Inferior parietal cortex (tissue), 1 donor: ENCODE results near the gene CD22.

Source experiments
- DNase-seq: peaks from one replicate; pipeline ENCODE4 v3.0.0-alpha.2; 2016; ENCODE audit errors: extremely low spot score

The CD22 gene

GRCh38 chr19:35295792-35296462 is 33.1 kb upstream of the CD22 start:
- DNase-seq = no peak

DNA sequence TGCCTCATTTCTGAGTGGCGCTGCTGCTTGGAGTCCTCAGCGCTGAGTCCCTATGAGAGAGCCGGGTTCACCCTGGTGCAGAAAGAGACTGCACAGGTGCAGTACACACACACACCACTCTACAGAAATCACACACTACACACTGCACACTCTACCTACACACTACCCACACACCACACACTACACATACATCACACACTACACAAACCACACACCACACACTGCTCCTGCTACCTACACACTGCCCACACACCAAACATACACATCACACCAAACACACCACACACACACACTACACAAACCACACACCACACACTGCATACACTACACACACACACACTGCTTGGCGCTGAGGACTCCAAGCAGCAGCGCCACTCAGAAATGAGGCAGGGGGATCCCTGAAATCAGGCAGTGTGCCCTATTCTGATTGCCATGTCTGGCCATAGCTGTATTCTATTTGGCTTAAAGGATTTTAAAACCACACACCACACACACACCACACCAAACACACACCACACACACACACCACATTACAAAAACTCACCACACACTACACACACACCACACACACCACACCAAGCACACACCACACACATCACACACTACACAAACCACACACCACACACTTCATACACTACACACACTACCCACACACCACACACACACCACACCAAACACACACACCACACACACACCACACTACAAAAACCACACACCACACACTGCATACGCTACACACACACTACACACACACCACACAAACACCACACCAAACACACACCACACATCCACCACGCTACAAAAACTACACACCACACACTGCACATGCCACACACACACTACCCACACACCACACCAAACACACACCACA is 32.1 kb upstream of the CD22 start:
- DNase-seq = no peak

DNA sequence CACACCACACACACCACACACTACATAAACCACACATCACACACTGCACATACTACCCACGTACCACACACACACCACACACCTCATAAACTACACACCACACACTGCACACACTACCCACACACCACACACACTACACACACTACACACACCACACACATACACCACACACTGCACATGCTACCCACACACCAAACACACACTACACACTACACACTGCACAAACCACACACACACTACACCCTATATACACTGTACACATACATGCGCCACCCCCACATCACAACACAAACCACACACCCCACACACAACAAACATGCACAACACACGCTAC is 31.5 kb upstream of the CD22 start:
- DNase-seq = no peak

DNA sequence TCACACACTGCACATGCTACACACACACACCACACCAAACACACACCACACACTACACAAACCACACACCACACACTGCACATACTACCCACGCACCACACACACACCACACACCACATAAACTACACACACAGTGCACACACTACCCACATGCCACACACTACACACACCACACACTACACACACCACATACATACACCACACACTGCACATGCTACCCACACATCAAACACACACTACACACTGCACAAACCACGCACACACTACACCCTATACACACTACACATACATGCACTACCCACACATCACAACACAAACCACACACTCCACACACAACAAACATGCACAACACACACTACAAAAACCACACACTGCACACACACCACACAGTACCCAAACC is 31.1 kb upstream of the CD22 start:
- no peak for DNase-seq

DNA sequence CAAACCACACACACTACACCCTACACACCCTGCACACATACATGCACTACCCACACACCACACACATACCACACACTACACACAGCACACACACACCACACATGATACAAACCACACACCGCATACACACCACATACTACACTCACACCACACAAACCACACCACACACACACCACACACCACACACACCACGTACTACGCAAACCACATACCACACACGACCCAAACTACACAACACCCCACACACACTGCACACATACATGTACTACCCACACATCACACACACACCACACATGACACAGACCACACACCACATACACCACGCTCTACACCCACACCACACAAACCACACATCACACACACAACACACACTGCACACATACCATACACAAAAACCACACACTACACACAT is 30.4 kb upstream of the CD22 start:
- DNase-seq = no peak

- no peak for DNase-seq
Measured at GRCh38 chr19:35299523-35300338, 29.3 kb upstream of the CD22 start.

GRCh38 chr19:35300339-35300649 is 28.7 kb upstream of the CD22 start:
- no peak for DNase-seq

GRCh38 chr19:35301961-35302360 is 27.0 kb upstream of the CD22 start:
- DNase-seq = no peak

DNA sequence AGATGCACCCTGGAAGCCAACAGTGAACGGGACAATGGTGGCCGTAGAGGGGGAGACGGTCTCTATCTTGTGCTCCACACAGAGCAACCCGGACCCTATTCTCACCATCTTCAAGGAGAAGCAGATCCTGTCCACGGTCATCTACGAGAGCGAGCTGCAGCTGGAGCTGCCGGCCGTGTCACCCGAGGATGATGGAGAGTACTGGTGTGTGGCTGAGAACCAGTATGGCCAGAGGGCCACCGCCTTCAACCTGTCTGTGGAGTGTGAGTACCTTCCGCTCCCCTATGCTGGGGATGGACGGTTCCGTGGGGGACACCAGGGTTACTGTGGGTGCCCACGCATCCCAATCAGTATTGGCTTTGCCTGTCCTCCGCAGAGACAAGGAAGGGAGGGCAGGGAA is 26.5 kb upstream of the CD22 start:
- no peak for DNase-seq

DNA sequence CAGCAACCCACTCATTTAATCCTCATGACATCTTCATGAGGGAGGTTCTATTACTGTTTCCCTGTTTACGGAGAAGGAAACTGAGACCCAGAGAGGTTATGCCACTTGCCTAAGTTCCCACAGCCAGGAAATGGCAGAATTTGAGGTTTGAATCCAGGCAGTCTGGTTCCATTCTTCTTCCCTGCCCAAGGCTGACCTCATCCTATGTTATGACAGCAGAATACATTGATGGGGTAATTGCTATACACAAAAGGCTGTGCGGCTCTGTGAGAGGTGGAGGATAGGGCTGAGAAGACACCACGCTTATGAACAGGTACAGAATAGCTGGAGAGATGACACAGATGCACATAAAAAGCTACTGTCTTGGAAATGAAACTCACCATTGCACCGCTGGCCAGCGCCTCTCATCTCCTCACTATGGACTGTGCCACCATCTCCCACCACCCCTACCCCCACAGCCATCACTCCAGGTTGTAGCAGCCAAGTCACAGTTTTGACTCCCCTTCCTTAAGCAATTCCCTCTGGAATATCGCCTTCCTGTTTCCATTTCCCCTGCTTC is 25.6 kb upstream of the CD22 start:
- no peak for DNase-seq

GRCh38 chr19:35304036-35304435 is 25.0 kb upstream of the CD22 start:
- DNase-seq = no peak

- no peak for DNase-seq
Measured at GRCh38 chr19:35305181-35305580, 23.8 kb upstream of the CD22 start.

GRCh38 chr19:35306473-35307246 is 22.3 kb upstream of the CD22 start:
- no peak for DNase-seq

- no peak for DNase-seq
Measured at GRCh38 chr19:35307931-35308330, 21.1 kb upstream of the CD22 start.

DNA sequence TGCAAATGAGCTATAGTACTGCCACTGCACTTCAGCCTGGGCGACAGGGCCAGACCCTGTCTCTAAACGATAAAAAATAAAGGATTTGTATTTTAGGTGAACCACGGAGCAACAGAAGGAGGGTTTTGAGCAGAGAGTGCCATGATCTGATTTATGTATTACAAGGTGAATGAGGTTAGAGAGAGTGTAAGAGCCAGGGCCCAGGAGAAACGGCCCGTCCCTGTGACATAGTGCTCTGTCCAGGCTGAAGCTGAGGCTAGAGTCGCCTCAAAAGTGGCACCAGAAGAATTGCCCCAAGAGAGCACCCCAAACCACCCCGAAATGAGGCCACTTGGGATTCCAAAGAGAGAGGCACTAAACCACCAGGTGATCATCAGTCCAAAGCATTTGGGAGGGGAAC is 20.1 kb upstream of the CD22 start:
- no peak for DNase-seq

GRCh38 chr19:35309481-35310279 is 19.3 kb upstream of the CD22 start:
- no peak for DNase-seq

- no peak for DNase-seq
Measured at GRCh38 chr19:35310331-35310730, 18.7 kb upstream of the CD22 start.

GRCh38 chr19:35310811-35311465 is 18.0 kb upstream of the CD22 start:
- DNase-seq = no peak

DNA sequence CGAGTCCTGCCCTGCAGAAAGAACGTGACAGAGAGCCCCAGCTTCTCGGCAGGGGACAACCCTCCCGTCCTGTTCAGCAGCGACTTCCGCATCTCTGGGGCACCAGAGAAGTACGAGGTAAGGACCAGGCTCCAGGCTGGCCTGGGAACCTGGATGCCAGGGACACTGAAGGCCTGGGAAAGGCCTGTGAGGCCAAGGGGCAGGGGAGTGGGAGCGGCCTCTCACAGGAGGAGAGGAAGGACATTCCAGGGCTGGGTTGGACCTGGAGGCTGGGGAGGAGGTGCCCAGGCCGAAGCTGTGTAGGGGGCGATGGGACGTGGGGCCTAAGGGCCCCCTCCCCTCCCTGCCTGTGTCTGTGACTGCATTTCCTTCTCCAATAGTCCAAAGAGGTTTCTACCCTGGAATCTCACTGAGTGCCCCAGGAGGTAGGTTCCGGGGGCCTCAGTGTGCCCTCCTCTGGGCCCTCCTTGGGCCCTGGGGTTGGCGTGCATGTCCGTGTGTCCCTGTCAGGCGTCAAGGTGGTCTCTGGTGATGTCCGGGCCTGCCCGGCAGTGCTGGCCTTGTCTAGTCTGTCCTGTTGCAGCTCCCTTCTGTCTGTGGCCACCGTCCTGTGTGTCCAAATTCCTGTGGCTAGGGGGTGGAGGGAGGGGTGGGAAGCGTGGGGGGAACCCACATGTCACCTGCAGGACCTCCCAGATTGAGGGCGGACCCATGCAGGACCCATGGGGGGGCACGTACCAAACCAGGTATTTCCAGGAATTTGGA is 16.9 kb upstream of the CD22 start:
- DNase-seq = no peak

- no peak for DNase-seq
Measured at GRCh38 chr19:35313587-35313986, 15.4 kb upstream of the CD22 start.
